Thyroid gland (tissue), 4 donors: Measurements from ENCODE around the gene GJC2.

Experiments
- CTCF ChIP-seq, 6 experiments: fragments of 200-600 bp in 3 of 6; fragments of 450-650 bp in 3 of 6; sonication (generic) in 3 of 6; IDR thresholded peaks; one replicate each; pipeline ENCODE4 v1.5.1; 2016 to 2019; ENCODE audit warnings: antibody characterized with exemption in 6 of 6, mild to moderate bottlenecking in 2 of 6, inconsistent platforms in 1 of 6, moderate library complexity in 1 of 6
- POLR2A ChIP-seq, 2 donors: fragments of 450-650 bp; IDR thresholded peaks; one replicate each; pipeline ENCODE4 v1.6.1; 2017; ENCODE audit warnings: antibody characterized with exemption in 2 of 2, mild to moderate bottlenecking in 2 of 2, moderate library complexity in 1 of 2

GRCh38 chr1:228136901-228137300, 12.8 kb upstream of the GJC2 start:
- no peak for TF ChIP-seq CTCF (IDR thresholded peaks at IDR 0.05)
- TF ChIP-seq POLR2A (IDR thresholded peaks at IDR 0.05), result no peak
